T-helper 17 cell (primary cell): Measurements from ENCODE around the gene RFXANK. TPM values are rescaled to one million over a fixed set of nuclear protein-coding genes. Genes with fewer than 3 reads are reported as not detected.

Source experiments
- ATAC-seq: fragments of 150-1000 bp; cut with Tn5 transposase; 2 replicates; pipeline ENCODE4 v1.10.0; 2021; ENCODE audit warnings: mild to moderate bottlenecking, moderate library complexity
- DNase-seq, 3 donors: peaks; one replicate each; pipeline versions ENCODE4 v3.0.0 to v3.0.0-alpha.2; 2020 to 2021
- H3K9me3 ChIP-seq: one replicate; pipeline ENCODE4 v1.7.0; 2013; ENCODE audit warnings: low read length, mild to moderate bottlenecking; ENCODE audit not compliant: control insufficient read depth, poor library complexity, severe bottlenecking
- H3K27ac Mint-ChIP-seq: one replicate; pipeline ENCODE4 v1.8.0; 2022; ENCODE audit warnings: mild to moderate bottlenecking, moderate library complexity, mixed read lengths
- H3K27me3 Mint-ChIP-seq: one replicate; pipeline ENCODE4 v1.8.0; 2022; ENCODE audit warnings: mixed read lengths
- H3K36me3 Mint-ChIP-seq: one replicate; pipeline ENCODE4 v1.8.0; 2022; ENCODE audit warnings: low read depth, mixed read lengths
- H3K4me1 Mint-ChIP-seq: one replicate; pipeline ENCODE4 v1.8.0; 2022; ENCODE audit warnings: mild to moderate bottlenecking, mixed read lengths
- H3K4me3 Mint-ChIP-seq: one replicate; pipeline ENCODE4 v1.8.0; 2022; ENCODE audit warnings: mild to moderate bottlenecking, moderate library complexity, mixed read lengths
- total RNA-seq, 4 donors: library from RNA in 2 of 4; stranded (reverse) in 2 of 4; gene quantifications; one replicate each; pipeline ENCODE4 v1.2.3 and lab custom pipeline; 2022 to 2026

RFXANK gene
- total RNA-seq, 2 donors from 2014 or later = 61.9 to 69.2 TPM

DNA sequence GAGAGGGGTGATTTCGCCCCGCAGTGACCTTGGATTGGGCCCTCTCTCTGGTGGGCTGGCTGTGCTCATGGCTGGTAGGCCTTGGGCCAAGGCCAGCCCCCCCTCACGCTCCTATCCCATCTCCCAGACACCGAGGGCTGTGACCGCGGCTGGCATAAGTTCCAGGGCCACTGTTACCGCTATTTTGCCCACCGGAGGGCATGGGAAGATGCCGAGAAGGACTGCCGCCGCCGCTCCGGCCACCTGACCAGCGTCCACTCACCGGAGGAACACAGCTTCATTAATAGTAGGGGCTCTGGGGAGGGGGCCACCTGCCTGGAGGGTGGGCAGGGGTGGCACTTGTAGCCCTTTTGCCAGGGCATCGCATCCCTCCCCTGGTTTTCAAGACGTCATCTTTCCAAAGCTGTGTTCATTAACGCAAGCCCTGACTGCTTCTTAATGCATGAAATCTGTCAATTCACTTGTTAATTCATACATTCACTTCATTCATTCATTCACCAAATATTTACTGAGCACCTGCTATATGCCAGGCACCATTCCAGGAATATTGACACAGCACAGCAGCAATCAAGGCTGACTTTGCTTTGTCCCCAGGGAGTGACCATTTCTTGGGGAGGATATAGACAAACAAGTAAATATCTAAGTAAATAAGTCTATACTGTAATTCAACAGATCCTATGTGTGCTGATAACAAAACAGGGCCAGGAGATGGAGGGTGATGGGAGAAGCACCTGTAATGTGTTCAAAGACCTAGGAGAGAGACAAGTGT lies 46.3 kb downstream of the RFXANK start:
- peaks cover 4% of the 10 kb centered on the region for H3K9me3 ChIP-seq
- ATAC-seq = no peak
- H3K27me3 Mint-ChIP-seq = peaks cover 30% of the 10 kb centered on the region
- H3K4me3 Mint-ChIP-seq = no peak overlapping the region
- DNase-seq = no peak
- H3K4me1 Mint-ChIP-seq = peaks cover 3% of the 10 kb centered on the region
- H3K36me3 Mint-ChIP-seq = peaks cover 6% of the 10 kb centered on the region
- no peak overlapping the region for H3K27ac Mint-ChIP-seq

DNA sequence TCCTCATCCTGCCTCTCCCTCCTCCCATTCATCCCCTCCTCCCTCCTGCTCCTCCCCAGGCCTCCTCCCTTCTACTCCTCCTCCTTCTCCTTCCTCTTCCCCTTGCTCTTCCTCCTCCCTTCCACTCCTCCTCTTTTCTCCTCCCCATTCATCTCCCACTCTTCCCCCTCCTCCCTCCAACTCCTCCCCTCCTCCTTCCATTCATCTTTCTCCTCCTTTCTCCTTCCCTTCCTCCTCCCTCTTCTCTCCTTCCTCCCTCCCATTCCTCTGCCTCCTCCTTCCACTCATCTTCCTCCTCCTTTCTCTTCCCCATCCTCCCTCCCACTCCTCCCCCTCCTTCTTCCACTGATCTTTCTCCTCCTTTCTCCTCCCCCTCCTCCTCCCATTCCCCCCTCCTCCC lies 47.6 kb downstream of the RFXANK start:
- peaks cover 6% of the 10 kb centered on the region for H3K36me3 Mint-ChIP-seq
- DNase-seq = no peak
- no peak for ATAC-seq
- H3K4me1 Mint-ChIP-seq = peaks cover 3% of the 10 kb centered on the region
- no peak overlapping the region for H3K4me3 Mint-ChIP-seq
- no peak overlapping the region for H3K27ac Mint-ChIP-seq
- peaks cover under 1% of the 10 kb centered on the region for H3K9me3 ChIP-seq
- H3K27me3 Mint-ChIP-seq = peaks cover 30% of the 10 kb centered on the region

DNA sequence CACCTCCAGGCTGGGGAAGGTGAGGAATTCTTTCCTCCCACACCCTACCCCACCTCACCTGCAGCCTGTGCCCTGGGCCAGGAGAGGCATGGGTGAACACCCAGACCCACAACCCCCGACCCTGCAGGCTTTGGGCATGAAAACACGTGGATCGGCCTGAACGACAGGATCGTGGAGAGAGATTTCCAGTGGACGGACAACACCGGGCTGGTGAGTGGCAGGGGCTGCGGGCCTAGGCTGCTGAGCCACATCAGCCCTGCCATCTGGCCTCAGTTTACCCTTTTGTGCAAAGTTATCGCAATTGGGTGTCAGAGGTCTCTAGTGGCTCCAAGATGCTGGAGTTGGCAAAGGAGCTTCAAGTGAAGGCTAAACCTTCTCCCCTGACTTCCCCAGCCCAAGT lies 48.4 kb downstream of the RFXANK start:
- no peaks in the 10 kb centered on the region for H3K9me3 ChIP-seq
- Mint-ChIP-seq H3K36me3 (peaks cover 6% of the 10 kb centered on the region), H3K4me3 (no peak overlapping the region), H3K27me3 (peaks cover 30% of the 10 kb centered on the region), H3K27ac (no peak overlapping the region), H3K4me1 (peaks cover 3% of the 10 kb centered on the region)
- DNase-seq (no peak), ATAC-seq (no peak)

DNA sequence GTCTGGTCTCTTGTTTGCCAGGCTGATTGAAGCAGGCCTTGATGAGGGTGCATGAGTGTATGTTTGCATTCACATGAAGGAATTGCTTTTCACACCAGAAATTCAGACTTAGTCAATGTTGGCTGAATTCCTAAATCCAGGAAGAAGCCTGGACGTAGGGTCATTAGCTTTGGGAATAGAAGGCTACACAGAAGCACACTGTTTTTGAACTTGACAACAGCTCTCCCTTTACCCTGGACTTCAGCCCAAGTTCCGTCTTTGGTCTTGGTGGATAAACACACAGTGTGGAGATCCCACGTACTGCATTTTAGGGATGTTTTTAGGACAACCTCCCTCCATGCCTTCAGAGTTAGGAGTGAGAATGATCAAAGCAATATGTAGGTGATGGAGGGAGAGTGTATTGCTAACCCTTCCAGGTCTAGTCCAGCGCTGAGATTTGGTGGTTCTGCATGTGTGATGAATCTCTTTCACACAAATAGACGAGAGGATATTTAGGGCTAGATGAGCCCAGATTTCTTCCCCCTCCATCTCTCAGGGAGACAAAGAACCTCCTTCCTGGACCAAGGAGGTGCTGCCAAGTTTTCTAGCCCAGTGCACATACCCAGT lies 58.2 kb downstream of the RFXANK start:
- DNase-seq (no peak), ATAC-seq (no peak)
- no peak overlapping the region for H3K4me3 Mint-ChIP-seq

More for the DNA sequence above, 58.2 kb downstream of the RFXANK start:
- peaks cover 2% of the 10 kb centered on the region for H3K4me1 Mint-ChIP-seq
- no peaks in the 10 kb centered on the region for H3K9me3 ChIP-seq
- H3K27me3 Mint-ChIP-seq = peaks cover 44% of the 10 kb centered on the region
- no peak overlapping the region for H3K27ac Mint-ChIP-seq
- H3K36me3 Mint-ChIP-seq = peaks cover 3% of the 10 kb centered on the region

Other genes starting within 250 kb of the RFXANK start
- gene SUGP2, start 158.7 kb upstream of the RFXANK start, total RNA-seq = 100 to 1,000 TPM; 109 to 127 TPM
- gene ARMC6, start 158.7 kb upstream of the RFXANK start, total RNA-seq = 10 to 100 TPM; 11.6 to 12.3 TPM
- gene SLC25A42, start 128.3 kb upstream of the RFXANK start, total RNA-seq = 10 to 100 TPM; 17.1 to 18.9 TPM
- 10 to 100 TPM; 13.1 to 13.7 TPM for gene TMEM161A, start 53.8 kb upstream of the RFXANK start, total RNA-seq
- gene MEF2B, start 22.0 kb upstream of the RFXANK start, total RNA-seq = 1 to 10 TPM; 1.3 to 3.5 TPM
- 10 to 100 TPM; 27.4 to 30.8 TPM for gene BORCS8, start 106 bp upstream of the RFXANK start, total RNA-seq
- gene NR2C2AP, start 11.2 kb downstream of the RFXANK start, total RNA-seq = 10 to 100 TPM; 15.0 to 17.3 TPM
- not detected for gene NCAN, start 19.7 kb downstream of the RFXANK start, total RNA-seq
- not detected for gene TM6SF2, start 81.0 kb downstream of the RFXANK start, total RNA-seq
- 10 to 100 TPM; 50.8 to 60.2 TPM for gene SUGP1, start 128.3 kb downstream of the RFXANK start, total RNA-seq
- gene MAU2, start 128.6 kb downstream of the RFXANK start, total RNA-seq = 100 to 1,000 TPM; 129 to 130 TPM
- 100 to 1,000 TPM; 129 to 153 TPM for gene GATAD2A, start 213.4 kb downstream of the RFXANK start, total RNA-seq